WTC11 (cell line): ENCODE results near the gene MIA. TPM values are rescaled to one million over a fixed set of nuclear protein-coding genes. Genes with fewer than 3 reads are reported as not detected.

ENCODE experiments used
- ATAC-seq: fragments of 200-7000 bp; cut with Tn5 transposase; 2 replicates; pipeline ENCODE4 v1.10.0; 2021; ENCODE audit warnings: mild to moderate bottlenecking, moderate library complexity
- CTCF ChIA-PET: fragments of 300-600 bp; sonication (Branson Sonifier 250); formaldehyde crosslinking; loops from one replicate; lab custom pipeline; 2021; ENCODE audit warnings: antibody characterized with exemption; lab: Charles Lee
- POLR2A ChIA-PET: fragments of 350-600 bp; sonication (Branson Sonifier 250); formaldehyde crosslinking; loops from one replicate; lab custom pipeline; 2021; ENCODE audit warnings: antibody characterized with exemption; lab: Charles Lee
- DNase-seq: peaks from one replicate; pipeline ENCODE4 v3.0.0; 2021; ENCODE audit warnings: low spot score
- H3K27ac Mint-ChIP-seq: 2 replicates; pipeline ENCODE4 v1.8.0; 2021; ENCODE audit warnings: mixed read lengths
- H3K27me3 Mint-ChIP-seq: 2 replicates; pipeline ENCODE4 v1.8.0; 2021; ENCODE audit warnings: low read depth, mild to moderate bottlenecking, moderate library complexity, mixed read lengths
- H3K36me3 Mint-ChIP-seq: 2 replicates; pipeline ENCODE4 v1.8.0; 2021; ENCODE audit warnings: mixed read lengths
- H3K4me1 Mint-ChIP-seq: 2 replicates; pipeline ENCODE4 v1.8.0; 2022; ENCODE audit warnings: mixed read lengths
- H3K4me3 Mint-ChIP-seq: 2 replicates; pipeline ENCODE4 v1.8.0; 2021; ENCODE audit warnings: mild to moderate bottlenecking, moderate library complexity, mixed read lengths
- H3K9me3 Mint-ChIP-seq: 2 replicates; pipeline ENCODE4 v1.8.0; 2021; ENCODE audit warnings: mixed read lengths
- CBFB ChIP-seq: sonication (generic); formaldehyde crosslinking; IDR thresholded peaks from 2 replicates; pipeline ENCODE4 v1.8.1; 2022; ENCODE audit warnings: mild to moderate bottlenecking, low read depth, missing genetic modification reagents
- ETV6 ChIP-seq: sonication (generic); formaldehyde crosslinking; IDR thresholded peaks from 2 replicates; pipeline ENCODE4 v1.8.1; 2022; ENCODE audit warnings: mild to moderate bottlenecking, missing genetic modification reagents
- FOXJ3 ChIP-seq: sonication (generic); formaldehyde crosslinking; IDR thresholded peaks from 2 replicates; pipeline ENCODE4 v1.9.0; 2021; ENCODE audit warnings: missing genetic modification reagents, mild to moderate bottlenecking, borderline replicate concordance
- GABPB1 ChIP-seq: sonication (generic); formaldehyde crosslinking; IDR thresholded peaks from 2 replicates; pipeline ENCODE4 v1.8.1; 2023; ENCODE audit warnings: mild to moderate bottlenecking, missing genetic modification reagents
- MYBL2 ChIP-seq: sonication (generic); formaldehyde crosslinking; IDR thresholded peaks from 2 replicates; pipeline ENCODE4 v1.8.1; 2023; ENCODE audit warnings: mild to moderate bottlenecking, moderate library complexity, missing genetic modification reagents
- NFE2L1 ChIP-seq: sonication (generic); formaldehyde crosslinking; IDR thresholded peaks from 2 replicates; pipeline ENCODE4 v1.8.1; 2023; ENCODE audit warnings: missing genetic modification reagents
- NFYB ChIP-seq: sonication (generic); formaldehyde crosslinking; conservative IDR thresholded peaks from 2 replicates; pipeline ENCODE4 v1.8.0; 2022; ENCODE audit warnings: low read depth, missing genetic modification reagents
- TP53 ChIP-seq: sonication (generic); formaldehyde crosslinking; IDR thresholded peaks from 2 replicates; pipeline ENCODE4 v1.8.1; 2023; ENCODE audit warnings: mild to moderate bottlenecking, missing genetic modification reagents
- ZNF219 ChIP-seq: sonication (generic); formaldehyde crosslinking; IDR thresholded peaks from 2 replicates; pipeline ENCODE4 v1.8.0; 2023; ENCODE audit warnings: missing genetic modification reagents, mild to moderate bottlenecking, borderline replicate concordance
- ZNF232 ChIP-seq: sonication (generic); formaldehyde crosslinking; IDR thresholded peaks from 2 replicates; pipeline ENCODE4 v1.8.0; 2022; ENCODE audit warnings: mild to moderate bottlenecking, missing genetic modification reagents
- total RNA-seq: library from RNA; stranded (reverse); gene quantifications from 3 replicates; pipeline ENCODE4 v1.2.3, GENCODE V29; 2021
- TF ChIP-seq, protein P1 (sequence below): sonication (generic); formaldehyde crosslinking; conservative IDR thresholded peaks from 2 replicates; pipeline ENCODE4 v1.8.1; 2022; ENCODE audit warnings: mild to moderate bottlenecking, missing genetic modification reagents
- TF ChIP-seq, protein P2 (sequence below): sonication (generic); formaldehyde crosslinking; IDR thresholded peaks from 2 replicates; pipeline ENCODE4 v1.8.1; 2023; ENCODE audit warnings: mild to moderate bottlenecking, missing genetic modification reagents, moderate library complexity
- TF ChIP-seq, protein P3 (sequence below): sonication (generic); formaldehyde crosslinking; IDR thresholded peaks from 2 replicates; pipeline ENCODE4 v1.8.1; 2022; ENCODE audit warnings: mild to moderate bottlenecking, moderate library complexity, missing genetic modification reagents
- TF ChIP-seq, protein P4 (sequence below): sonication (generic); formaldehyde crosslinking; IDR thresholded peaks from 2 replicates; pipeline ENCODE4 v1.8.1; 2022; ENCODE audit warnings: low read depth, mild to moderate bottlenecking, moderate library complexity, missing genetic modification reagents, borderline replicate concordance
- TF ChIP-seq, protein P5 (sequence below): sonication (generic); formaldehyde crosslinking; IDR thresholded peaks from 2 replicates; pipeline ENCODE4 v1.8.0; 2023; ENCODE audit warnings: missing genetic modification reagents, mild to moderate bottlenecking, borderline replicate concordance
- TF ChIP-seq, protein P6 (sequence below): sonication (generic); formaldehyde crosslinking; IDR thresholded peaks from 2 replicates; pipeline ENCODE4 v1.8.1; 2022; ENCODE audit warnings: missing genetic modification reagents, borderline replicate concordance

MIA gene
- total RNA-seq, 1 experiment from 2014 or later = not detected

DNA sequence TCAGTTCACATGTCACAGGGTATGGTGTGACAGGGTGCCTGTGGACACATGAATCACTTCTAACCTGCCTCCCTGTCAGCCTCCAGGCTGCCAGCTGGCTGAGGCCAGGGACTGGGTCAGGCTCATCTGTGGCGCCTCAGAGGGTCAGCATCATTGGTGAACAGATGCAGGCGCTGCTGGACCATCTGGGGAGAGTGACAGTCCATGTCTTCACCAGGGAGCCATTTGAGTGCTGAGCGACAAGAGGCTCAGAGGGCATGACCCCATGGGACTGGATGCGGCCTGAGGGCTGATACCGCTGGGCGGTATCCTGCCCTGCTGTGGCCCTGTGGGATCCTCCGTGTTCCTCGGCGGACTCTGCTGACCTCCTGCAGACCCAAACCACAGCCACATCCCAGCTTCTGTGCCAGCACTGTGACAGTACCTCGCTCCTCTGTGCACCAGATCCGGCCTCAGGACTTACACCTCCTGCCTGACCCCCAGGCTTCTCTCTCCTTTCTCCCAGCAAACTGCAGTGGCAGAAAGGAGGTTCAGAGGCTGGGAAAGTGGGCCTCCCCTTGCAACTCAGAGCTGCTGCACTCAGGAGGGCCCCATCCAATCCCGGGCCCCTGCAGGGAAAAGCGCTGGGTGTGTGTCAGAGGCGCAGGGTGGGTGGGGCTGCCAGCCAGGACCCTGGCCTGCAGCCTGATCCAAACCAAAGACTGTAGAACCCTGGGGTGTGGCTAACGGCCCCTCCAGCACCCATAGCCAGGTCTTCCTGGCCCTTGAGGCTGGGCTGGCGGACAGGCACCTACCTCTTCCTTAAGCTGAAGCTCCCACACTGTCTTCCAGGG, 35.2 kb upstream of the MIA start (continued):
- no peak for TF ChIP-seq TP53
- TF ChIP-seq, protein P1, sequence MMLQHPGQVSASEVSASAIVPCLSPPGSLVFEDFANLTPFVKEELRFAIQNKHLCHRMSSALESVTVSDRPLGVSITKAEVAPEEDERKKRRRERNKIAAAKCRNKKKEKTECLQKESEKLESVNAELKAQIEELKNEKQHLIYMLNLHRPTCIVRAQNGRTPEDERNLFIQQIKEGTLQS (CRISPR knock-in tag) = no peak
- TF ChIP-seq ZNF232 (CRISPR knock-in tag) = no peak
- TF ChIP-seq FOXJ3 = no peak
- TF ChIP-seq, protein P2, sequence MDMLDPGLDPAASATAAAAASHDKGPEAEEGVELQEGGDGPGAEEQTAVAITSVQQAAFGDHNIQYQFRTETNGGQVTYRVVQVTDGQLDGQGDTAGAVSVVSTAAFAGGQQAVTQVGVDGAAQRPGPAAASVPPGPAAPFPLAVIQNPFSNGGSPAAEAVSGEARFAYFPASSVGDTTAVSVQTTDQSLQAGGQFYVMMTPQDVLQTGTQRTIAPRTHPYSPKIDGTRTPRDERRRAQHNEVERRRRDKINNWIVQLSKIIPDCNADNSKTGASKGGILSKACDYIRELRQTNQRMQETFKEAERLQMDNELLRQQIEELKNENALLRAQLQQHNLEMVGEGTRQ (CRISPR knock-in tag) = no peak

DNA sequence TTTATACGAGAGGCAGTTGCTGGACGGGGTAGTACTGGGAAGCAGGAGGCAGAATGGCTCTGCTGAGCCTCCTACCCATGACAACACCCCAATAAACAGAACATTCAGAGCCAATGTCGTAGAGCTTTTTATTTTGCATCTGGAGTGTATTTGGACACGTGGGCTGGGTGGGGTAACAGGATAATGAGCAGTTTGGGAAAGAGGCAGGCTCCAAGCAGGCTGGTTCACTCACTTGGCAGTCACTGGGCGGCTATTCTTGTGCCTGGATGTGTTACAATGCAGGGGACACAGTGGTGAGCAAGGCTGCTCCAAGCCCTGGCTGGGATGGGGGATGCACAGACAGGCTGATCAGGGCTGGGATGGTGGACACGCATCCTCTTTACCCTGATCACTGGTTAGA, 34.6 kb upstream of the MIA start:
- Mint-ChIP-seq H3K4me1 (peaks cover 16% of the 10 kb centered on the region), H3K36me3 (peaks cover 23% of the 10 kb centered on the region)
- ATAC-seq = no peak
- TF ChIP-seq, protein P2 (CRISPR knock-in tag) = no peak
- TF ChIP-seq, protein P3, sequence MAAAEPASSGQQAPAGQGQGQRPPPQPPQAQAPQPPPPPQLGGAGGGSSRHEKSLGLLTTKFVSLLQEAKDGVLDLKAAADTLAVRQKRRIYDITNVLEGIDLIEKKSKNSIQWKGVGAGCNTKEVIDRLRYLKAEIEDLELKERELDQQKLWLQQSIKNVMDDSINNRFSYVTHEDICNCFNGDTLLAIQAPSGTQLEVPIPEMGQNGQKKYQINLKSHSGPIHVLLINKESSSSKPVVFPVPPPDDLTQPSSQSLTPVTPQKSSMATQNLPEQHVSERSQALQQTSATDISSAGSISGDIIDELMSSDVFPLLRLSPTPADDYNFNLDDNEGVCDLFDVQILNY (CRISPR knock-in tag) = no peak
- no peak for TF ChIP-seq NFE2L1 (CRISPR knock-in tag)
- TF ChIP-seq GABPB1 (CRISPR knock-in tag) = no peak
- TF ChIP-seq, protein P4, sequence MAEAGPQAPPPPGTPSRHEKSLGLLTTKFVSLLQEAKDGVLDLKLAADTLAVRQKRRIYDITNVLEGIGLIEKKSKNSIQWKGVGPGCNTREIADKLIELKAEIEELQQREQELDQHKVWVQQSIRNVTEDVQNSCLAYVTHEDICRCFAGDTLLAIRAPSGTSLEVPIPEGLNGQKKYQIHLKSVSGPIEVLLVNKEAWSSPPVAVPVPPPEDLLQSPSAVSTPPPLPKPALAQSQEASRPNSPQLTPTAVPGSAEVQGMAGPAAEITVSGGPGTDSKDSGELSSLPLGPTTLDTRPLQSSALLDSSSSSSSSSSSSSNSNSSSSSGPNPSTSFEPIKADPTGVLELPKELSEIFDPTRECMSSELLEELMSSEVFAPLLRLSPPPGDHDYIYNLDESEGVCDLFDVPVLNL (CRISPR knock-in tag) = no peak
- TF ChIP-seq ZNF219 (CRISPR knock-in tag) = no peak
- TF ChIP-seq, protein P5, sequence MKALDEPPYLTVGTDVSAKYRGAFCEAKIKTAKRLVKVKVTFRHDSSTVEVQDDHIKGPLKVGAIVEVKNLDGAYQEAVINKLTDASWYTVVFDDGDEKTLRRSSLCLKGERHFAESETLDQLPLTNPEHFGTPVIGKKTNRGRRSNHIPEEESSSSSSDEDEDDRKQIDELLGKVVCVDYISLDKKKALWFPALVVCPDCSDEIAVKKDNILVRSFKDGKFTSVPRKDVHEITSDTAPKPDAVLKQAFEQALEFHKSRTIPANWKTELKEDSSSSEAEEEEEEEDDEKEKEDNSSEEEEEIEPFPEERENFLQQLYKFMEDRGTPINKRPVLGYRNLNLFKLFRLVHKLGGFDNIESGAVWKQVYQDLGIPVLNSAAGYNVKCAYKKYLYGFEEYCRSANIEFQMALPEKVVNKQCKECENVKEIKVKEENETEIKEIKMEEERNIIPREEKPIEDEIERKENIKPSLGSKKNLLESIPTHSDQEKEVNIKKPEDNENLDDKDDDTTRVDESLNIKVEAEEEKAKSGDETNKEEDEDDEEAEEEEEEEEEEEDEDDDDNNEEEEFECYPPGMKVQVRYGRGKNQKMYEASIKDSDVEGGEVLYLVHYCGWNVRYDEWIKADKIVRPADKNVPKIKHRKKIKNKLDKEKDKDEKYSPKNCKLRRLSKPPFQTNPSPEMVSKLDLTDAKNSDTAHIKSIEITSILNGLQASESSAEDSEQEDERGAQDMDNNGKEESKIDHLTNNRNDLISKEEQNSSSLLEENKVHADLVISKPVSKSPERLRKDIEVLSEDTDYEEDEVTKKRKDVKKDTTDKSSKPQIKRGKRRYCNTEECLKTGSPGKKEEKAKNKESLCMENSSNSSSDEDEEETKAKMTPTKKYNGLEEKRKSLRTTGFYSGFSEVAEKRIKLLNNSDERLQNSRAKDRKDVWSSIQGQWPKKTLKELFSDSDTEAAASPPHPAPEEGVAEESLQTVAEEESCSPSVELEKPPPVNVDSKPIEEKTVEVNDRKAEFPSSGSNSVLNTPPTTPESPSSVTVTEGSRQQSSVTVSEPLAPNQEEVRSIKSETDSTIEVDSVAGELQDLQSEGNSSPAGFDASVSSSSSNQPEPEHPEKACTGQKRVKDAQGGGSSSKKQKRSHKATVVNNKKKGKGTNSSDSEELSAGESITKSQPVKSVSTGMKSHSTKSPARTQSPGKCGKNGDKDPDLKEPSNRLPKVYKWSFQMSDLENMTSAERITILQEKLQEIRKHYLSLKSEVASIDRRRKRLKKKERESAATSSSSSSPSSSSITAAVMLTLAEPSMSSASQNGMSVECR (CRISPR knock-in tag) = no peak
- TF ChIP-seq, protein P6, sequence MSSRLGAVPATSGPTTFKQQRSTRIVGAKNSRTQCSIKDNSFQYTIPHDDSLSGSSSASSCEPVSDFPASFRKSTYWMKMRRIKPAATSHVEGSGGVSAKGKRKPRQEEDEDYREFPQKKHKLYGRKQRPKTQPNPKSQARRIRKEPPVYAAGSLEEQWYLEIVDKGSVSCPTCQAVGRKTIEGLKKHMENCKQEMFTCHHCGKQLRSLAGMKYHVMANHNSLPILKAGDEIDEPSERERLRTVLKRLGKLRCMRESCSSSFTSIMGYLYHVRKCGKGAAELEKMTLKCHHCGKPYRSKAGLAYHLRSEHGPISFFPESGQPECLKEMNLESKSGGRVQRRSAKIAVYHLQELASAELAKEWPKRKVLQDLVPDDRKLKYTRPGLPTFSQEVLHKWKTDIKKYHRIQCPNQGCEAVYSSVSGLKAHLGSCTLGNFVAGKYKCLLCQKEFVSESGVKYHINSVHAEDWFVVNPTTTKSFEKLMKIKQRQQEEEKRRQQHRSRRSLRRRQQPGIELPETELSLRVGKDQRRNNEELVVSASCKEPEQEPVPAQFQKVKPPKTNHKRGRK (CRISPR knock-in tag) = no peak
- TF ChIP-seq CBFB = no peak
- TF ChIP-seq ETV6 (CRISPR knock-in tag) = no peak
- TF ChIP-seq NFYB (CRISPR knock-in tag) = no peak
- TF ChIP-seq MYBL2 = no peak
- TF ChIP-seq, all 79 proteins: peak for 0
- no peak for DNase-seq
- Mint-ChIP-seq H3K27ac (no peak overlapping the region; the same call in 1 of the 2 replicates), H3K9me3 (no peaks in the 10 kb centered on the region), H3K27me3 (no peaks in the 10 kb centered on the region), H3K4me3 (no peak overlapping the region)
- ChIA-PET CTCF (interaction anchor here (1.0 to 1.6 kb wide), 3 partner anchors 38 to 78 kb away, joined by 3 to 4 read pairs (median 3); partner anchors contain the start of gene EGLN2), POLR2A (no interaction called here)
